OCI-LY3 (cell line): ENCODE data around the gene MYH9.

Source experiments
- H2AFZ ChIP-seq: fragments of 200-600, 300-600 bp; shearing (Covaris generic); 2 replicates; pipeline ENCODE4 v1.6.0; 2014; ENCODE audit warnings: antibody characterized with exemption, low read depth, low read length
- H3K27ac ChIP-seq: fragments of 200-600, 300-600 bp; sonication (generic); 2 replicates; pipeline ENCODE4 v1.5.1; 2014; ENCODE audit warnings: mild to moderate bottlenecking, low read length, moderate library complexity, mixed read lengths
- H3K27me3 ChIP-seq: fragments of 200-600, 300-600 bp; sonication (generic); 2 replicates; pipeline ENCODE4 v1.6.1; 2014; ENCODE audit warnings: low read depth, low read length, mixed read lengths
- H3K36me3 ChIP-seq: fragments of 200-600, 300-600 bp; sonication (generic); replicated peaks from 2 replicates; pipeline ENCODE3; 2014; ENCODE audit warnings: low read depth, low read length, mixed read lengths
- H3K4me1 ChIP-seq: fragments of 300-600, 200-600 bp; sonication (generic); 2 replicates; pipeline ENCODE4 v1.6.1; 2014; ENCODE audit warnings: low read length, mixed read lengths
- H3K4me2 ChIP-seq: fragments of 200-600, 300-600 bp; sonication (generic); 2 replicates; pipeline ENCODE4 v1.6.1; 2014; ENCODE audit warnings: low read length, mixed read lengths
- H3K4me3 ChIP-seq: fragments of 300-600, 200-600 bp; sonication (generic); 2 replicates; pipeline ENCODE4 v1.5.1; 2014; ENCODE audit warnings: antibody characterized with exemption, mild to moderate bottlenecking, low read length, moderate library complexity
- H3K79me2 ChIP-seq: fragments of 300-600, 200-600 bp; shearing (Covaris generic); 2 replicates; pipeline ENCODE4 v1.6.1; 2014; ENCODE audit warnings: mild to moderate bottlenecking, low read length, mixed read lengths
- H3K9ac ChIP-seq: fragments of 300-600, 200-600 bp; shearing (Covaris generic); 2 replicates; pipeline ENCODE4 v1.6.0; 2014; ENCODE audit warnings: mild to moderate bottlenecking, low read length, moderate library complexity
- H3K9me3 ChIP-seq: fragments of 200-600, 300-600 bp; shearing (Covaris generic); 2 replicates; pipeline ENCODE4 v1.6.1; 2014; ENCODE audit warnings: low read length, mixed read lengths; ENCODE audit not compliant: insufficient read depth
- H4K20me1 ChIP-seq: fragments of 200-600, 300-600 bp; sonication (generic); 2 replicates; pipeline ENCODE4 v1.6.1; 2016; ENCODE audit warnings: low read length, mixed read lengths; ENCODE audit not compliant: insufficient read depth
- EZH2phosphoT487 ChIP-seq: fragments of 200-600 bp; shearing (Covaris generic); IDR thresholded peaks from 2 replicates; pipeline ENCODE4 v1.6.1; 2018; ENCODE audit warnings: antibody characterized with exemption, mixed run types, low read depth
- TF ChIP-seq, protein P1 (sequence below): fragments of 200-600, 300-600 bp; sonication (generic); IDR thresholded peaks from 2 replicates; pipeline ENCODE4 v1.5.1; 2014; ENCODE audit warnings: antibody characterized with exemption, low read length, low read depth

The MYH9 gene

DNA sequence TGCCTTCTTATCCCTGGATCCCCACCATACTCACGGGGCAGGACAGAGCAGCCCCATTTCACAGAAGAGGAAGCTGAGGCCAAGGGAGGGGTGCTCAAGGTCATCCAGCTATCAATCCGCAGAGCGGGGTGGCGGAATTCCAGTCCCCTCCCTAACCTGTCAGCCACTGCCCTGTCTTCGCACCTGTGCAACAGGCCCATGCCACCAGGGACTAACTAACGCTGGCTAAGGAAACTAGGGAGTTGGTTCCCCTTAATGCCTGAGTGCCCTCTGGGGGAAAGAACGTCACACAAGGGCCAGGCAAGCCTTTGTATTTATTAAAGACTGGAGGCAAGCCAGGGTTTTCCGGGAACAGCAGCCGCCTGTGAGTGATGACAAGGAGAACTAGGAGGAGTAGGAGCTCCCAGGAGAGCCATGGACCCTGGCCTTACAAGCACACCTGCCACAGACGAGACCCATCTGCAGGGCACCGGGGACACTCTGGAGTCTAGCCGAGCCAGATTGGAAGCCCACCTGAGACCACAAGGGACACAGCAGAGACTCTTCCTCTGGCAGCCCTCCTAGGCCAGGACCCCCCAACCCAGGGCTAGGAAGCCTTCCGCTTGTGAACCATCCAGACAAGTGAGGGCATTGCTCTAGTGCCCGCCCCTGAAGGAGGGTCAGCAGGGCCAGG is 64.4 kb downstream of the MYH9 start:
- Histone ChIP-seq H3K9ac (no peak overlapping the region), H3K36me3 (peaks cover 94% of the 10 kb centered on the region)
- TF ChIP-seq, protein P1, sequence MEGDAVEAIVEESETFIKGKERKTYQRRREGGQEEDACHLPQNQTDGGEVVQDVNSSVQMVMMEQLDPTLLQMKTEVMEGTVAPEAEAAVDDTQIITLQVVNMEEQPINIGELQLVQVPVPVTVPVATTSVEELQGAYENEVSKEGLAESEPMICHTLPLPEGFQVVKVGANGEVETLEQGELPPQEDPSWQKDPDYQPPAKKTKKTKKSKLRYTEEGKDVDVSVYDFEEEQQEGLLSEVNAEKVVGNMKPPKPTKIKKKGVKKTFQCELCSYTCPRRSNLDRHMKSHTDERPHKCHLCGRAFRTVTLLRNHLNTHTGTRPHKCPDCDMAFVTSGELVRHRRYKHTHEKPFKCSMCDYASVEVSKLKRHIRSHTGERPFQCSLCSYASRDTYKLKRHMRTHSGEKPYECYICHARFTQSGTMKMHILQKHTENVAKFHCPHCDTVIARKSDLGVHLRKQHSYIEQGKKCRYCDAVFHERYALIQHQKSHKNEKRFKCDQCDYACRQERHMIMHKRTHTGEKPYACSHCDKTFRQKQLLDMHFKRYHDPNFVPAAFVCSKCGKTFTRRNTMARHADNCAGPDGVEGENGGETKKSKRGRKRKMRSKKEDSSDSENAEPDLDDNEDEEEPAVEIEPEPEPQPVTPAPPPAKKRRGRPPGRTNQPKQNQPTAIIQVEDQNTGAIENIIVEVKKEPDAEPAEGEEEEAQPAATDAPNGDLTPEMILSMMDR = no peak
- no peak for TF ChIP-seq EZH2phosphoT487

DNA sequence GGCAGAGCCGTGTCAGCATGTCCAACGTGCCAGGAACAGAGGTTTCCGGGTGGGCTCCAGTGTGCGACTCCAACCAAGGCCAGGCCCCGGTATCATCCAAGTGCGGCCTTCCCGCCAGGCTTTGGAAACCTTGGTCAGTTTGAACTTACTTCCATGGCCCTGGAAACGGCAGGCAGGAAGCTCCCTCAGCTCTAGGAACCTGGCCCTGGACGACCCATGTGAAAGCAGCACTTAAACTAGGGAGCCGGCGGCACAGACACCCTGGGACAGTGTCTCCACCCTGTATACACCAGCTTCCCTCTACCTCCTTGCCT is 65.2 kb downstream of the MYH9 start:
- Histone ChIP-seq H3K27ac (no peak overlapping the region), H3K79me2 (peaks cover 50% of the 10 kb centered on the region), H4K20me1 (peaks cover 22% of the 10 kb centered on the region; the same call in 1 of the 2 replicates)

More for the DNA sequence above, 64.4 kb downstream of the MYH9 start:
- H3K4me2 ChIP-seq = no peak overlapping the region
- peaks cover 58% of the 10 kb centered on the region for H3K79me2 ChIP-seq
- H4K20me1 ChIP-seq = peaks cover 27% of the 10 kb centered on the region; the same call in 1 of the 2 replicates
- no peak overlapping the region for H2AFZ ChIP-seq
- no peaks in the 10 kb centered on the region for H3K27me3 ChIP-seq
- no peak overlapping the region for H3K27ac ChIP-seq
- H3K4me1 ChIP-seq = no peaks in the 10 kb centered on the region
- H3K9me3 ChIP-seq = no peaks in the 10 kb centered on the region
- no peak overlapping the region for H3K4me3 ChIP-seq

DNA sequence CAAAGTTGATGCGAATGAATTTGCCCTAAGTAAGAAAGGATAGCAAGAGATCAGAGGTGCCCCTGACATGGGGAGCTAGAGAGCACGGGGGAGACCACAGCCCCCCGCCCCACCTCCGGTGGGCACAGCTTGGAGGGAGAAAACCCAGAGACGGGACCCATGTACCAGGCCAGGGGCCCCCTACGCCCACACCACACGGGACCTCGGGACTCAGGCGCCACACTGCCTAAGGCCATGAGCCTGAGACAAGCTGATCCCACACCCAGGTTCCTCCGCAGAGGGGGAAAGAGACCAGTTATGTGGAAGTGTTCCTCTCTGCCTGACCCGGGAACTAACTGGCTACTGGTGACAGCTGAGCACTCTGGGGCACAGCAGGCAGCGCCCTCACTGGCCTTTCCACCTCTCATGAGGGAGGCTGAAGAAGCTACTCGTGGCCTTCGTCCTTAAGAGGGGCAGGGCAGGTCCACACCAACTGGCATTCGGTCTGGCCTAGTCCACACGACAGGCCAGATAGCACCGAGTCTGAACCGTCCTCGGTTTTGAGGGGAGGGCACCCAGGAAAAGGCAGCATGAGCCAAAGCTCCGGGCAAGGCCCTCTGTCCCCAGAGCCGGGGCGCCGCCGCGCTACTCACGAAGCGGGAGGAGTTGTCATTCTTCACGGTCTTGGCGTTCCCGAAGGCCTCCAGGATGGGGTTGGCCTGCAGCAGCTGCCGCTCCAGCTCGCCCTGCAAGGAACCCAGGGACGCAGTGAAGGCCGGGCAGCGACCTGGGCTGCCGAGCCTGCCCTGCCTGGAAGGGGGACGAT is 65.8 kb downstream of the MYH9 start:
- no peaks in the 10 kb centered on the region for H3K27me3 ChIP-seq
- no peak overlapping the region for H3K4me3 ChIP-seq
- H4K20me1 ChIP-seq = peaks cover 22% of the 10 kb centered on the region; the same call in 1 of the 2 replicates
- no peaks in the 10 kb centered on the region for H3K9me3 ChIP-seq
- peaks cover 94% of the 10 kb centered on the region for H3K36me3 ChIP-seq
- no peak overlapping the region for H3K4me2 ChIP-seq
- H2AFZ ChIP-seq = no peak overlapping the region
- TF ChIP-seq, protein P1 = no peak
- TF ChIP-seq EZH2phosphoT487 = no peak
- no peaks in the 10 kb centered on the region for H3K4me1 ChIP-seq
- H3K27ac ChIP-seq = no peak overlapping the region
- H3K9ac ChIP-seq = no peak overlapping the region
- peaks cover 44% of the 10 kb centered on the region for H3K79me2 ChIP-seq

More for the DNA sequence above, 65.2 kb downstream of the MYH9 start:
- Histone ChIP-seq H2AFZ (no peak overlapping the region), H3K27me3 (no peaks in the 10 kb centered on the region), H3K9me3 (no peaks in the 10 kb centered on the region), H3K36me3 (peaks cover 94% of the 10 kb centered on the region), H3K9ac (no peak overlapping the region), H3K4me2 (no peak overlapping the region), H3K4me3 (no peak overlapping the region), H3K4me1 (no peaks in the 10 kb centered on the region)
- TF ChIP-seq, protein P1 = no peak

DNA sequence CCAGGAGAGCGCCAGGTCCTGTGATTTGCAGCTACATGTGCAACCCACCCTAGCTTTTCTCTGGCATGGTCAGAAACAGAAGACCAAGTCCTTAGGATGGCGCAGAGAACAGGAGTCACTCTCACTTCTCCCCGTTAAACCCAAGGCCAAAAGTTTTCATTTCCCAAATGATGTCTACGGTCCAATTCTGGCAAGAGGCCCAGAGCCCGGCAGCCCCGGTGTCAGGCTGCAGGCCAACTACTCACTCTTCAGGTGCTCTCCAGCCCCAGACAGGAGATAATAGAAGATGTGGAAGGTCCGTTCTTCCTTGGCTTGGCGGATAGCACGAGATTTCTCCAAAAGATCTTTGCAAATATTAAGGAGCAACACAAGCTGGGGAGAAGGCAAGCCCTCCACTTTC is 67.2 kb downstream of the MYH9 start:
- no peak overlapping the region for H3K4me3 ChIP-seq
- H3K4me1 ChIP-seq = no peaks in the 10 kb centered on the region
- H3K27me3 ChIP-seq = no peaks in the 10 kb centered on the region
- peaks cover 90% of the 10 kb centered on the region for H3K36me3 ChIP-seq
- no peak overlapping the region for H3K4me2 ChIP-seq
- H3K79me2 ChIP-seq = peaks cover 30% of the 10 kb centered on the region; the same call in 1 of the 2 replicates
- H3K27ac ChIP-seq = no peak overlapping the region
- no peak overlapping the region for H2AFZ ChIP-seq
- 0 out of 2 replicates have a peak, but pooled peaks cover 15% of the 10 kb centered on the region for H4K20me1 ChIP-seq
- TF ChIP-seq, protein P1 = no peak
- no peak for TF ChIP-seq EZH2phosphoT487
- H3K9ac ChIP-seq = no peak overlapping the region
- H3K9me3 ChIP-seq = no peaks in the 10 kb centered on the region
